HepG2 (cell line): ENCODE data around the gene ZMIZ1. TPM values are rescaled to one million over a fixed set of nuclear protein-coding genes. Genes with fewer than 3 reads are reported as not detected.
A peak's percentile ranks its signal among the peaks of the same experiment; 100 is the strongest.

Experiments used
- ARNT2 ChIP-seq: sonication (generic); formaldehyde crosslinking; IDR thresholded peaks from 2 replicates; pipeline ENCODE4 v1.8.0; 2022; ENCODE audit warnings: mild to moderate bottlenecking, low read depth, missing genetic modification reagents, moderate library complexity
- BCL6 ChIP-seq: IDR thresholded peaks from 2 replicates; pipeline ENCODE4 v1.6.1; 2016; ENCODE audit warnings: missing genetic modification reagents, missing compliant biosample characterization
- CENPX ChIP-seq: sonication (generic); formaldehyde crosslinking; IDR thresholded peaks from 2 replicates; pipeline ENCODE4 v1.9.0; 2021; ENCODE audit warnings: mild to moderate bottlenecking, missing genetic modification reagents, moderate library complexity
- ETS1 ChIP-seq: sonication (generic); formaldehyde crosslinking; IDR thresholded peaks from 2 replicates; pipeline ENCODE4 v1.4.0; 2020; ENCODE audit warnings: missing genetic modification reagents
- HDAC2 ChIP-seq: sonication (generic); formaldehyde crosslinking; IDR thresholded peaks from 2 replicates; pipeline ENCODE4 v1.4.0; 2020; ENCODE audit warnings: missing genetic modification reagents
- JUND ChIP-seq: sonication (generic); formaldehyde crosslinking; IDR thresholded peaks from 2 replicates; pipeline ENCODE4 v1.8.0; 2022; ENCODE audit warnings: mild to moderate bottlenecking, missing genetic modification reagents
- LCORL ChIP-seq, 2 experiments: fragments of 450-650 bp in 1 of 2; sonication (generic) in 1 of 2; formaldehyde crosslinking in 1 of 2; IDR thresholded peaks; 2 replicates each; pipeline versions ENCODE4 v1.5.0 to v1.6.1; 2017 to 2020; ENCODE audit warnings: antibody characterized with exemption in 1 of 2, missing genetic modification reagents in 1 of 2
- MEIS2 ChIP-seq: sonication (generic); formaldehyde crosslinking; IDR thresholded peaks from 2 replicates; pipeline ENCODE4 v1.9.0; 2021; ENCODE audit warnings: mild to moderate bottlenecking, missing genetic modification reagents
- NCOR1 ChIP-seq: fragments of 200-600 bp; sonication (generic); IDR thresholded peaks from 2 replicates; pipeline ENCODE4 v1.7.0; 2017; ENCODE audit warnings: antibody characterized with exemption, low read length, borderline replicate concordance
- PAX8 ChIP-seq: sonication (generic); formaldehyde crosslinking; IDR thresholded peaks from 2 replicates; pipeline ENCODE4 v1.8.0; 2022; ENCODE audit warnings: mild to moderate bottlenecking, missing genetic modification reagents, borderline replicate concordance
- PHF5A ChIP-seq: IDR thresholded peaks from one replicate; pipeline ENCODE4 v1.6.1; 2018; ENCODE audit warnings: low read depth, missing genetic modification reagents; ENCODE audit not compliant: unreplicated experiment
- PRDM15 ChIP-seq: sonication (generic); formaldehyde crosslinking; IDR thresholded peaks from 2 replicates; pipeline ENCODE4 v1.4.0; 2020; ENCODE audit warnings: missing genetic modification reagents
- SOX13 ChIP-seq, 3 experiments: fragments of 450-650 bp in 1 of 3; sonication (generic) in 1 of 3; formaldehyde crosslinking in 1 of 3; IDR thresholded peaks in 2 of 3; conservative IDR thresholded peaks in 1 of 3; 2 replicates each; pipeline versions ENCODE4 v1.5.0 to v1.6.1; 2016 to 2020; ENCODE audit warnings: antibody characterized with exemption in 1 of 3, mild to moderate bottlenecking in 1 of 3, missing compliant biosample characterization in 1 of 3, missing genetic modification reagents in 1 of 3, moderate library complexity in 1 of 3
- SRF ChIP-seq: IDR thresholded peaks from 2 replicates; pipeline ENCODE4 v1.6.1; 2011; ENCODE audit warnings: mild to moderate bottlenecking, low read depth, low read length, moderate library complexity
- SYNCRIP ChIP-seq: fragments of 200-400 bp; formaldehyde crosslinking; IDR thresholded peaks from 2 replicates; pipeline ENCODE4 v1.6.1; 2018; ENCODE audit warnings: mild to moderate bottlenecking, low read depth, low read length; ENCODE audit not compliant: insufficient read depth
- TSC22D2 ChIP-seq: sonication (generic); formaldehyde crosslinking; IDR thresholded peaks from 2 replicates; pipeline ENCODE4 v1.5.1; 2020; ENCODE audit warnings: missing genetic modification reagents, mild to moderate bottlenecking, borderline replicate concordance
- YEATS2 ChIP-seq: sonication (generic); formaldehyde crosslinking; IDR thresholded peaks from 2 replicates; pipeline ENCODE4 v1.4.0; 2020; ENCODE audit warnings: missing genetic modification reagents, borderline replicate concordance
- ZNF124 ChIP-seq: sonication (generic); formaldehyde crosslinking; IDR thresholded peaks from 2 replicates; pipeline ENCODE4 v1.4.0; 2020; ENCODE audit warnings: missing genetic modification reagents
- ZNF280D ChIP-seq: sonication (generic); formaldehyde crosslinking; IDR thresholded peaks from 2 replicates; pipeline ENCODE4 v1.5.1; 2020; ENCODE audit warnings: mild to moderate bottlenecking, missing genetic modification reagents
- ZNF432 ChIP-seq: sonication (generic); formaldehyde crosslinking; IDR thresholded peaks from 2 replicates; pipeline ENCODE4 v1.5.0; 2020; ENCODE audit warnings: missing genetic modification reagents, mild to moderate bottlenecking, borderline replicate concordance
- ZNF557 ChIP-seq: sonication (generic); formaldehyde crosslinking; IDR thresholded peaks from 2 replicates; pipeline ENCODE4 v1.4.0; 2020; ENCODE audit warnings: missing genetic modification reagents
- polyA plus RNA-seq, 8 experiments: library from polyadenylated mRNA; depleted of rRNA in 3 of 8; stranded (reverse) in 7 of 8; unstranded in 1 of 8; fragments of >200 nt; fragmentation: Illumina TruSeq in 4 of 8; extraction: Trizol in 4 of 8; gene quantifications; 2 replicates each; pipeline versions ENCODE4 v1.2.1 to v1.2.3, GENCODE V29; 2011 to 2016; ENCODE audit warnings: low read depth in 4 of 8, missing spikeins in 1 of 8, mixed read lengths in 1 of 8; ENCODE audit not compliant: insufficient read depth in 1 of 8
- total RNA-seq, 5 experiments: library from RNA; depleted of rRNA; stranded (reverse); fragments of >200 nt; fragmentation: Illumina TruSeq; extraction: Trizol; gene quantifications; 2 replicates each; pipeline ENCODE4 v1.2.3, GENCODE V29; 2016; ENCODE audit warnings: low read depth in 1 of 5

Gene ZMIZ1
- total and polyA plus RNA-seq, 2 of the 13 experiments (the other 11 are each of a cell fraction or from before 2014, with no cell fraction given) = 5.3 to 10.2 TPM

DNA sequence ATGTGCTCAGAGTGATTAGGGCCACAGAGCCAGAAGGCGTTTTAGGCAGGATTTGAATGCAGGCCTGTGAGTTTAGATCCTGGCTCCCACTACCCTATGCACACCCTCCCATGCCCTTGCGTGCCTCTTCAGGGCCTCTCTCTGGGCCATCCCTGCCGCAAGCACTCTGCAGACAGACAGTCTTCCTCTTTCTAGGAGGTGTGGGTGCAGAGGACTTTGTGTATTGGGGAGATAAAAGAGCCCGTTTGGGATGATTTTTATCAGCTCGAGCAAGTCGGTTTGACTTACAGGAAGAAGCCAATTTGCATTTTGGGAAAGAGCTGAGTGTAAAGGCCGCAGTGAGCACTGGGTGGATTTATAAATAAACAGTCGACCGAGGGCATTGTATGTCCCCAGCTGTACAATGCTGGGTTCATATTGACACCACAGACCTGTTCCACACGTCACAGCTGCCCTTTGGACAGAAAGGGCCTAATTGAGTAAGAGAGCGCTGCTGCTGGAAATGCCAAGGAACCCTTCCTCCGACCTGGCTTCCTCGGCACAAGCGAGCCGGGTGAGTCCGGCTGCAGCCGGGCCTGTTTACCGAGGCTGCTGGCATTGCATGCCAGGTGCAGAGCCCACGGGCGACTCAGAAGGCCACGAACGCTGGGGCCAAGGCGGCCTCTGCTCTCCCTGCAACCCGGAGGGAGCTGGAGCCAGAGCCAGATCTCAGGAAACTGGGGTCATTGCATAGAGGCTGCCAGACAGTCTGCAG is 25.1 kb downstream of the ZMIZ1 start (continued):
- peak; percentile 97 for TF ChIP-seq BCL6 (CRISPR knock-in tag)
- no peak for TF ChIP-seq SYNCRIP
- 0 out of 2 replicates have a peak, but pooled peaks have one; percentile 16 for TF ChIP-seq ZNF557 (CRISPR knock-in tag)
- TF ChIP-seq YEATS2 (CRISPR knock-in tag) = peak; percentile 63; the same call in 1 of the 2 replicates
- no peak for TF ChIP-seq ZNF432 (CRISPR knock-in tag)
- TF ChIP-seq ETS1 (CRISPR knock-in tag) = no peak
- TF ChIP-seq MEIS2 = peak; percentile 91
- TF ChIP-seq SOX13 (IDR thresholded peaks at IDR 0.05) = peak; percentile 70
- peak in 1 of 2 experiments; percentile 94; a peak in 2 of 4 replicates for TF ChIP-seq SOX13 (CRISPR knock-in tag; conservative IDR thresholded peaks at IDR 0.05 in 1 of 2, IDR thresholded peaks at IDR 0.05 in 1 of 2)
- peak; percentile 97 for TF ChIP-seq HDAC2 (CRISPR knock-in tag)
- TF ChIP-seq ARNT2 (CRISPR knock-in tag) = no peak
- 0 out of 2 replicates have a peak, but pooled peaks have one; percentile 45 for TF ChIP-seq ZNF124 (CRISPR knock-in tag)
- TF ChIP-seq ZNF280D (CRISPR knock-in tag) = no peak
- no peak for TF ChIP-seq CENPX
- no peak for TF ChIP-seq JUND (CRISPR knock-in tag)
- TF ChIP-seq PHF5A (CRISPR knock-in tag) = peak; percentile 44
- no peak for TF ChIP-seq TSC22D2 (CRISPR knock-in tag)
- TF ChIP-seq PAX8 = no peak
- no peak for TF ChIP-seq PRDM15 (CRISPR knock-in tag)
- no peak; the same call in 1 of the 2 replicates for TF ChIP-seq LCORL (IDR thresholded peaks at IDR 0.05)
- TF ChIP-seq LCORL (CRISPR knock-in tag; IDR thresholded peaks at IDR 0.05) = peak; percentile 97
- TF ChIP-seq SRF = no peak
- peak; percentile 90; the same call in 1 of the 2 replicates for TF ChIP-seq NCOR1
